Endothelial cell of umbilical vein (primary cell): ENCODE data around the gene CRACR2A. TPM values are rescaled to one million over a fixed set of nuclear protein-coding genes. Genes with fewer than 3 reads are reported as not detected.

Experiments
- BruUV-seq: library from RNA; stranded (reverse); fragments of 400-500 nt; replicated peaks from 2 replicates; lab custom pipeline; 2021; lab: Mats Ljungman, UMichigan
- CTCF ChIA-PET: fragments of 300-600, 350-600 bp; sonication (Branson Sonifier 250); formaldehyde crosslinking; loops from one replicate; lab custom pipeline; 2021; ENCODE audit warnings: antibody characterized with exemption, inconsistent platforms; lab: Charles Lee
- POLR2A ChIA-PET: fragments of 300-600, 350-600 bp; sonication (Branson Sonifier 250); formaldehyde crosslinking; loops from one replicate; lab custom pipeline; 2021; ENCODE audit warnings: antibody characterized with exemption, inconsistent platforms; lab: Charles Lee
- DNase-seq: peaks from one replicate; pipeline ENCODE4 v3.0.0-alpha.2; 2011; ENCODE audit warnings: low read depth, low spot score
- FAIRE-seq: peaks from 2 replicates; lab custom pipeline; 2011; peaks lifted over from hg19 to GRCh38; lab: Jason Lieb, UNC
- H2AFZ ChIP-seq: 2 replicates; pipeline ENCODE4 v1.6.0; 2012; ENCODE audit warnings: low read depth, low read length, control low read depth, inconsistent platforms
- H3K27ac ChIP-seq: 2 replicates; pipeline ENCODE4 v1.5.1; 2011; ENCODE audit warnings: low read depth, mild to moderate bottlenecking, control low read depth, low read length, moderate library complexity; ENCODE audit not compliant: insufficient read depth
- H3K27me3 ChIP-seq, 2 experiments: 2 replicates each; pipeline versions ENCODE4 v1.6.0 to v1.6.1; 2011; ENCODE audit warnings: low read length in 2 of 2, mixed read lengths in 1 of 2; ENCODE audit not compliant: control insufficient read depth in 2 of 2, insufficient read depth in 2 of 2
- H3K36me3 ChIP-seq, 2 experiments: 2 replicates in 1 of 2; 3 replicates in 1 of 2; pipeline ENCODE4 v1.5.1; 2011; ENCODE audit warnings: low read length in 2 of 2, mild to moderate bottlenecking in 1 of 2, moderate library complexity in 1 of 2; ENCODE audit not compliant: control insufficient read depth in 2 of 2, insufficient read depth in 2 of 2; ENCODE audit errors: extremely low read depth in 1 of 2
- H3K4me1 ChIP-seq: 3 replicates; pipeline ENCODE4 v1.5.1; 2011; ENCODE audit warnings: mild to moderate bottlenecking, low read length; ENCODE audit not compliant: control insufficient read depth, insufficient read depth; ENCODE audit errors: extremely low read depth
- H3K4me2 ChIP-seq: 2 replicates; pipeline ENCODE4 v1.6.1; 2011; ENCODE audit warnings: low read length, control low read depth, mixed read lengths; ENCODE audit not compliant: insufficient read depth
- H3K4me3 ChIP-seq, 3 experiments: fragments of 200-600 bp in 1 of 3; sonication (generic), shearing (Covaris generic) in 1 of 3; replicated peaks in 1 of 3; 2 replicates each; pipeline ENCODE4 v1.5.1; 2011 to 2016; ENCODE audit warnings: control low read depth in 3 of 3, low read length in 3 of 3, mild to moderate bottlenecking in 2 of 3, inconsistent platforms in 1 of 3, low read depth in 1 of 3, moderate library complexity in 1 of 3; ENCODE audit not compliant: insufficient read depth in 1 of 3
- H3K79me2 ChIP-seq: 2 replicates; pipeline ENCODE4 v1.6.0; 2012; ENCODE audit warnings: low read length, inconsistent platforms; ENCODE audit not compliant: control insufficient read depth, insufficient read depth
- H3K9ac ChIP-seq: replicated peaks from 2 replicates; pipeline ENCODE3; 2011; ENCODE audit warnings: low read length, control low read depth; ENCODE audit not compliant: insufficient read depth; ENCODE audit errors: extremely low read depth
- H3K9me1 ChIP-seq: replicated peaks from 3 replicates; pipeline ENCODE4 v1.6.0; 2011; ENCODE audit warnings: mild to moderate bottlenecking, low read length; ENCODE audit not compliant: control insufficient read depth, insufficient read depth; ENCODE audit errors: extremely low read depth
- H3K9me3 ChIP-seq: replicated peaks from 2 replicates; pipeline ENCODE4 v1.5.1; 2012; ENCODE audit warnings: low read length, inconsistent platforms; ENCODE audit not compliant: control insufficient read depth, insufficient read depth
- H4K20me1 ChIP-seq: replicated peaks from 2 replicates; pipeline ENCODE3; 2011; ENCODE audit warnings: mild to moderate bottlenecking, low read length; ENCODE audit not compliant: control insufficient read depth, insufficient read depth; ENCODE audit errors: extremely low read depth
- CTCF ChIP-seq, 2 donors: IDR thresholded peaks; 1 replicate in 1 of 2; 2 replicates in 1 of 2; pipeline ENCODE4 v1.5.1; 2011; ENCODE audit warnings: low read length in 2 of 2, mild to moderate bottlenecking in 2 of 2, moderate library complexity in 2 of 2, control low read depth in 1 of 2, inconsistent platforms in 1 of 2, low read depth in 1 of 2; ENCODE audit not compliant: insufficient read depth in 1 of 2; ENCODE audit errors: extremely low read depth in 1 of 2
- EZH2 ChIP-seq: IDR thresholded peaks from 2 replicates; pipeline ENCODE4 v1.6.1; 2012; ENCODE audit warnings: borderline replicate concordance, low read depth, mild to moderate bottlenecking, moderate library complexity, low read length, inconsistent platforms; ENCODE audit not compliant: severe bottlenecking
- FOS ChIP-seq: IDR thresholded peaks from 2 replicates; pipeline ENCODE4 v1.6.1; 2011; ENCODE audit warnings: mild to moderate bottlenecking, low read length, moderate library complexity, borderline replicate concordance; ENCODE audit not compliant: insufficient read depth
- GATA2 ChIP-seq: IDR thresholded peaks from 2 replicates; pipeline ENCODE4 v1.7.0; 2011; ENCODE audit warnings: low read depth, mild to moderate bottlenecking, moderate library complexity, mixed read lengths, low read length; ENCODE audit not compliant: insufficient read length, insufficient read depth
- JUN ChIP-seq: IDR thresholded peaks from 2 replicates; pipeline ENCODE4 v1.6.1; 2011; ENCODE audit warnings: borderline replicate concordance, low read depth; ENCODE audit not compliant: insufficient read length, insufficient read depth
- MAX ChIP-seq: IDR thresholded peaks from 2 replicates; pipeline ENCODE4 v1.6.1; 2011; ENCODE audit not compliant: insufficient read depth, insufficient read length
- MYC ChIP-seq: IDR thresholded peaks from one replicate; pipeline ENCODE4 v1.6.1; 2011; ENCODE audit warnings: mild to moderate bottlenecking, low read depth, low read length
- POLR2A ChIP-seq: IDR thresholded peaks from 2 replicates; pipeline ENCODE4 v1.6.1; 2012; ENCODE audit warnings: low read depth, mild to moderate bottlenecking, control low read depth, low read length
- POLR2AphosphoS5 ChIP-seq: IDR thresholded peaks from 2 replicates; pipeline ENCODE4 v1.6.1; 2012; ENCODE audit warnings: low read depth, mild to moderate bottlenecking, control low read depth, low read length, moderate library complexity; ENCODE audit not compliant: insufficient read depth
- dilution Hi-C: fragments of 300-500 bp; cut with MboI; formaldehyde crosslinking; loops from one replicate; pipeline ENCODE4 v1.15.0; 2019; ENCODE audit warnings: low sequenced_read_pairs; ENCODE audit not compliant: extremely low pct_ligation_motif_present
- intact Hi-C: fragments of 100-400 bp; cut with micrococcal nuclease; formaldehyde crosslinking; loops from one replicate; pipeline ENCODE4 v1.10.0; 2022
- polyA plus RNA-seq, 4 experiments: library from polyadenylated mRNA; depleted of rRNA in 3 of 4; stranded (reverse) in 3 of 4; unstranded in 1 of 4; fragments of >200 nt; gene quantifications; 2 replicates each; pipeline versions ENCODE4 v1.2.1 to v1.2.3, GENCODE V29; 2011 to 2012; ENCODE audit warnings: missing spikeins in 1 of 4
- total RNA-seq: library from RNA; stranded (reverse); gene quantifications from 2 replicates; pipeline ENCODE4 v1.2.3, GENCODE V29; 2021

CRACR2A gene
- total and polyA plus RNA-seq, 2 donors (not counting 3 experiments of a cell fraction or from before 2014, with no cell fraction given): 4.4 to 15.9 TPM

GRCh38 chr12:3598896-3599860, 153.7 kb downstream of the CRACR2A start:
- no peak overlapping the region for H3K9ac ChIP-seq
- peaks cover 0 to 2% of the 10 kb centered on the region in 2 experiments for H3K27me3 ChIP-seq
- no peaks in the 10 kb centered on the region for H4K20me1 ChIP-seq
- intact Hi-C loops (no loop called here), dilution Hi-C loops (no loop called here)
- POLR2A ChIA-PET: no interaction called here
- no peaks in the 10 kb centered on the region for H3K9me3 ChIP-seq
- no peak for FAIRE-seq
- no peaks in the 10 kb centered on the region for H3K79me2 ChIP-seq
- CTCF ChIA-PET: interaction anchor here (1.2 kb wide), 1 partner anchor 175 kb away, joined by 3 read pairs; no protein-coding TSS in a partner anchor
- H3K27ac ChIP-seq: no peak overlapping the region
- no peak overlapping the region for H2AFZ ChIP-seq
- no peaks in the 10 kb centered on the region for H3K9me1 ChIP-seq
- no peak overlapping the region for H3K4me3 ChIP-seq
- no peaks in the 10 kb centered on the region for H3K4me1 ChIP-seq
- no TSS peak for BruUV-seq
- no peaks in the 10 kb centered on the region for H3K36me3 ChIP-seq
- DNase-seq: no peak
- H3K4me2 ChIP-seq: no peak overlapping the region
- TF ChIP-seq GATA2 (no peak), POLR2A (no peak), JUN (no peak), CTCF (IDR thresholded peaks at IDR 0.05; ENCODE audit: extremely low read depth in 1 of 2, insufficient read depth in 1 of 2, low read depth in 1 of 2, low read length in 2 of 2) (no peak), MAX (no peak), FOS (no peak), MYC (no peak), POLR2AphosphoS5 (no peak), EZH2 (no peak)
